OCI-LY1 (cell line): ENCODE measurements around the gene CAPN7.

Experiments used
- H2AFZ ChIP-seq: fragments of 200-600 bp; sonication (generic), shearing (Covaris generic); 2 replicates; pipeline ENCODE4 v1.6.0; 2014; ENCODE audit warnings: antibody characterized with exemption, mild to moderate bottlenecking, low read length
- H3F3A ChIP-seq: fragments of 200-600 bp; sonication (generic), shearing (Covaris generic); 2 replicates; pipeline ENCODE4 v1.6.0; 2014; ENCODE audit warnings: mild to moderate bottlenecking, antibody characterized with exemption, low read length, moderate library complexity; ENCODE audit not compliant: insufficient read depth
- H3K27ac ChIP-seq: fragments of 200-600 bp; sonication (generic); 2 replicates; pipeline ENCODE4 v1.5.1; 2014; ENCODE audit warnings: low read length, mixed run types, mild to moderate bottlenecking, low read depth; ENCODE audit not compliant: poor library complexity, severe bottlenecking
- H3K27me3 ChIP-seq: fragments of 200-600 bp; sonication (generic); 2 replicates; pipeline ENCODE4 v1.6.0; 2014; ENCODE audit warnings: antibody characterized with exemption, mild to moderate bottlenecking, low read length, moderate library complexity; ENCODE audit not compliant: insufficient read depth
- H3K36me3 ChIP-seq: fragments of 200-600 bp; sonication (generic); 2 replicates; pipeline ENCODE4 v1.6.1; 2014; ENCODE audit warnings: mild to moderate bottlenecking, antibody characterized with exemption, low read length, moderate library complexity, mixed read lengths; ENCODE audit not compliant: insufficient read depth
- H3K4me1 ChIP-seq: fragments of 200-600 bp; sonication (generic); 2 replicates; pipeline ENCODE4 v1.5.1; 2014; ENCODE audit warnings: mild to moderate bottlenecking, low read length, moderate library complexity; ENCODE audit not compliant: insufficient read depth, severe bottlenecking
- H3K4me2 ChIP-seq: fragments of 200-600 bp; sonication (generic), shearing (Covaris generic); 2 replicates; pipeline ENCODE4 v1.6.1; 2014; ENCODE audit warnings: low read length
- H3K4me3 ChIP-seq: fragments of 200-600 bp; sonication (generic); 2 replicates; pipeline ENCODE4 v1.5.1; 2014; ENCODE audit warnings: low read length, low read depth, mild to moderate bottlenecking, mixed read lengths; ENCODE audit not compliant: poor library complexity, severe bottlenecking
- H3K79me2 ChIP-seq: fragments of 200-600 bp; shearing (Covaris generic); 2 replicates; pipeline ENCODE4 v1.6.1; 2016; ENCODE audit warnings: mixed run types, low read length, mixed read lengths; ENCODE audit not compliant: insufficient read depth
- H3K9ac ChIP-seq: fragments of 200-600 bp; sonication (generic), shearing (Covaris generic); 2 replicates; pipeline ENCODE4 v1.6.1; 2014; ENCODE audit warnings: mild to moderate bottlenecking, low read length, mixed read lengths
- H3K9me2 ChIP-seq: fragments of 200-600 bp; sonication (generic), shearing (Covaris generic); 2 replicates; pipeline ENCODE4 v1.6.1; 2014; ENCODE audit warnings: low read depth, mild to moderate bottlenecking, low read length, mixed read lengths
- H3K9me3 ChIP-seq: fragments of 200-600 bp; shearing (Covaris generic); 2 replicates; pipeline ENCODE4 v1.6.1; 2014; ENCODE audit warnings: low read length, mixed read lengths
- H4K20me1 ChIP-seq: fragments of 200-600 bp; sonication (generic), shearing (Covaris generic); 2 replicates; pipeline ENCODE4 v1.6.0; 2016; ENCODE audit warnings: mild to moderate bottlenecking, low read length; ENCODE audit not compliant: insufficient read depth
- CTCF ChIP-seq: fragments of 200-600 bp; sonication (generic), shearing (Covaris generic); IDR thresholded peaks from 2 replicates; pipeline ENCODE4 v1.5.1; 2017; ENCODE audit warnings: mild to moderate bottlenecking, antibody characterized with exemption, low read length, moderate library complexity, mixed read lengths
- EZH2 ChIP-seq: fragments of 200-600 bp; sonication (generic), shearing (Covaris generic); IDR thresholded peaks from 2 replicates; pipeline ENCODE4 v1.8.0; 2017; ENCODE audit warnings: borderline replicate concordance, mixed run types, mild to moderate bottlenecking, antibody characterized with exemption, low read length, moderate library complexity, mixed read lengths

CAPN7 gene

GRCh38 chr3:15262021-15262420 is 56.0 kb downstream of the CAPN7 start:
- Histone ChIP-seq H3F3A (no peaks in the 10 kb centered on the region), H3K36me3 (0 out of 2 replicates have a peak, but pooled peaks cover under 1% of the 10 kb centered on the region), H3K27ac (no peak overlapping the region), H2AFZ (no peak overlapping the region), H3K79me2 (no peaks in the 10 kb centered on the region), H3K27me3 (no peaks in the 10 kb centered on the region), H3K9me3 (no peaks in the 10 kb centered on the region), H3K9me2 (no peaks in the 10 kb centered on the region), H3K4me1 (no peaks in the 10 kb centered on the region), H3K9ac (no peak overlapping the region), H4K20me1 (no peaks in the 10 kb centered on the region), H3K4me3 (no peak overlapping the region), H3K4me2 (no peak overlapping the region)
- TF ChIP-seq EZH2 (no peak), CTCF (no peak)

DNA sequence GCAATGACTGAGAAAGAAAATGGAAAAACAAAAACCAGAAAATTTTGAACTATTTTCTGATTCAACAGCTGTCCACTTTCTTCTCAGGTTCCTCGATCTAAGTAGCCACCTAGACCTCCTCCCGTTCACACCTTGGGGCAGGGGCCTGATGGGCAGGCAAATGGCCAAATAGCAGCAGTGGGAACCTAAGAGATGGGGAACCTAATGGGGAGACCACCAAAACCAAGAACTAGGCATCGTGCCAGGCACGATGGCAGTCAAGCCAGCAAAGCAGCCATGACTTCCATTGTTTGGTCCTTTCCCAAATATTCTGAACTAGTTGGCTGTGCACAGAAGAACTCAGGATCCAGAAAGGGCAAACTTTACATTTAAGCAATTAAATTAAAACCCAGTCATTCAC is 57.1 kb downstream of the CAPN7 start:
- H3K4me2 ChIP-seq, result no peak overlapping the region
- no peaks in the 10 kb centered on the region for H3K9me3 ChIP-seq
- TF ChIP-seq CTCF (no peak), EZH2 (no peak)
- H3F3A ChIP-seq, result no peaks in the 10 kb centered on the region
- no peaks in the 10 kb centered on the region for H3K27me3 ChIP-seq
- H3K4me3 ChIP-seq, result no peak overlapping the region
- no peaks in the 10 kb centered on the region for H4K20me1 ChIP-seq
- no peaks in the 10 kb centered on the region for H3K36me3 ChIP-seq
- H2AFZ ChIP-seq, result no peak overlapping the region
- peaks cover 1% of the 10 kb centered on the region for H3K4me1 ChIP-seq
- H3K27ac ChIP-seq, result no peak overlapping the region
- no peaks in the 10 kb centered on the region for H3K9me2 ChIP-seq
- no peak overlapping the region for H3K9ac ChIP-seq
- H3K79me2 ChIP-seq, result no peaks in the 10 kb centered on the region

- Histone ChIP-seq H3K27ac (no peak overlapping the region), H3K9me3 (no peaks in the 10 kb centered on the region), H3K4me2 (no peak overlapping the region), H2AFZ (no peak overlapping the region), H3F3A (no peaks in the 10 kb centered on the region), H3K4me3 (no peak overlapping the region), H3K4me1 (peaks cover 4% of the 10 kb centered on the region), H3K27me3 (no peaks in the 10 kb centered on the region), H3K79me2 (no peaks in the 10 kb centered on the region), H3K9me2 (no peaks in the 10 kb centered on the region), H4K20me1 (no peaks in the 10 kb centered on the region), H3K9ac (no peak overlapping the region), H3K36me3 (no peaks in the 10 kb centered on the region)
- TF ChIP-seq EZH2 (no peak), CTCF (no peak)
Observed at GRCh38 chr3:15263926-15264325, 57.9 kb downstream of the CAPN7 start.
